MM.1S (cell line): ENCODE data around the gene SOCS2.
"Not testable (repeated sequence)": the region's sequence is repeated elsewhere in the genome, so short reads cannot be mapped to it uniquely, and the experiment has no call there.

ENCODE experiments used
- EZH2 ChIP-seq: fragments of 300-600 bp; sonication (generic); optimal IDR thresholded peaks from 2 replicates; pipeline ENCODE3; 2017; ENCODE audit warnings: low read depth, mild to moderate bottlenecking, antibody characterized with exemption, low read length, mixed read lengths
- TF ChIP-seq, protein P1 (sequence below): fragments of 300-600 bp; sonication (generic); IDR thresholded peaks from 2 replicates; pipeline ENCODE4 v1.5.1; 2016; ENCODE audit warnings: antibody characterized with exemption, low read length, mixed read lengths

DNA sequence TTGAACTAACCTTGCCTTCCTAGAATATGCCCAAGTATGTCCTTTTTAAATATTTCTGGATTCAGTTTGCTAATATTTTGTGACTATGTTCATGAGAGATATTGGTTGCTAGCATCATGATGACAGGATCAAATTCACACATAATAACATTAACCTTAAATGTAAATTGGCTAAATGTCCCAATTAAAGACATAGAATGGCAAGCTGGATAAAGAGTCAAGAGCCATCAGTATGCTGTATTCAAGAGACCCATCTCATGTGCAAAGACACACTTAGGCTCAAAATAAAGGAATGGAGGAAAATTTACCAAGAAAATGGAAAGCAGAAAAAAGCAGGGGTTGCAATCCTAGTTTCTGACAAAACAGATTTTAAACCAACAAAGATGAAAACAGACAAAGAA lies 14.6 kb upstream of the SOCS2 start:
- TF ChIP-seq, protein P1, sequence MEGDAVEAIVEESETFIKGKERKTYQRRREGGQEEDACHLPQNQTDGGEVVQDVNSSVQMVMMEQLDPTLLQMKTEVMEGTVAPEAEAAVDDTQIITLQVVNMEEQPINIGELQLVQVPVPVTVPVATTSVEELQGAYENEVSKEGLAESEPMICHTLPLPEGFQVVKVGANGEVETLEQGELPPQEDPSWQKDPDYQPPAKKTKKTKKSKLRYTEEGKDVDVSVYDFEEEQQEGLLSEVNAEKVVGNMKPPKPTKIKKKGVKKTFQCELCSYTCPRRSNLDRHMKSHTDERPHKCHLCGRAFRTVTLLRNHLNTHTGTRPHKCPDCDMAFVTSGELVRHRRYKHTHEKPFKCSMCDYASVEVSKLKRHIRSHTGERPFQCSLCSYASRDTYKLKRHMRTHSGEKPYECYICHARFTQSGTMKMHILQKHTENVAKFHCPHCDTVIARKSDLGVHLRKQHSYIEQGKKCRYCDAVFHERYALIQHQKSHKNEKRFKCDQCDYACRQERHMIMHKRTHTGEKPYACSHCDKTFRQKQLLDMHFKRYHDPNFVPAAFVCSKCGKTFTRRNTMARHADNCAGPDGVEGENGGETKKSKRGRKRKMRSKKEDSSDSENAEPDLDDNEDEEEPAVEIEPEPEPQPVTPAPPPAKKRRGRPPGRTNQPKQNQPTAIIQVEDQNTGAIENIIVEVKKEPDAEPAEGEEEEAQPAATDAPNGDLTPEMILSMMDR, result not testable (repeated sequence)
- not testable (repeated sequence) for TF ChIP-seq EZH2
